Activated B cell treated with CpG ODN at 0.5 μM for 24 hours (primary cell): ENCODE data around the gene YKT6. TPM values are rescaled to one million over a fixed set of nuclear protein-coding genes. Genes with fewer than 3 reads are reported as not detected.

Experiments
- ATAC-seq: fragments of 200-7000 bp; cut with Tn5 transposase; one replicate; pipeline ENCODE4 v1.10.0; 2021; ENCODE audit warnings: low read depth, mild to moderate bottlenecking, moderate library complexity
- CTCF ChIA-PET: fragments of 350-600 bp; sonication (Branson Sonifier 250); formaldehyde crosslinking; loops from one replicate; lab custom pipeline; 2021; ENCODE audit warnings: antibody characterized with exemption; lab: Charles Lee
- POLR2A ChIA-PET: fragments of 350-600 bp; sonication (Branson Sonifier 250); formaldehyde crosslinking; loops from one replicate; lab custom pipeline; 2021; ENCODE audit warnings: antibody characterized with exemption; lab: Charles Lee
- DNase-seq: peaks from one replicate; pipeline ENCODE4 v3.0.0; 2022
- H3K27ac Mint-ChIP-seq: one replicate; pipeline ENCODE4 v1.8.0; 2020; ENCODE audit warnings: mixed read lengths
- H3K27me3 Mint-ChIP-seq: one replicate; pipeline ENCODE4 v1.8.0; 2021; ENCODE audit warnings: mixed read lengths
- H3K36me3 Mint-ChIP-seq: one replicate; pipeline ENCODE4 v1.8.0; 2021; ENCODE audit warnings: low read depth, mixed read lengths
- H3K4me1 Mint-ChIP-seq: one replicate; pipeline ENCODE4 v1.8.0; 2021; ENCODE audit warnings: mixed read lengths
- H3K4me3 Mint-ChIP-seq: one replicate; pipeline ENCODE4 v1.8.0; 2020; ENCODE audit warnings: mild to moderate bottlenecking, mixed read lengths
- H3K9me3 Mint-ChIP-seq: one replicate; pipeline ENCODE4 v1.8.0; 2020; ENCODE audit warnings: mixed read lengths
- intact Hi-C: fragments of 100-400 bp; cut with micrococcal nuclease; formaldehyde crosslinking; loops from one replicate; pipeline ENCODE4 v1.15.1; 2024
- total RNA-seq: library from RNA; stranded (reverse); gene quantifications from 2 replicates; pipeline ENCODE4 v1.2.3, GENCODE V29; 2022
- TF ChIP-seq, protein P1 (sequence below): fragments of 200-600 bp; IDR thresholded peaks from one replicate; pipeline ENCODE4 v1.8.0; 2022; ENCODE audit warnings: antibody characterized with exemption, mild to moderate bottlenecking

Gene YKT6
- total RNA-seq, 1 donor from 2014 or later: 78.2 TPM

DNA sequence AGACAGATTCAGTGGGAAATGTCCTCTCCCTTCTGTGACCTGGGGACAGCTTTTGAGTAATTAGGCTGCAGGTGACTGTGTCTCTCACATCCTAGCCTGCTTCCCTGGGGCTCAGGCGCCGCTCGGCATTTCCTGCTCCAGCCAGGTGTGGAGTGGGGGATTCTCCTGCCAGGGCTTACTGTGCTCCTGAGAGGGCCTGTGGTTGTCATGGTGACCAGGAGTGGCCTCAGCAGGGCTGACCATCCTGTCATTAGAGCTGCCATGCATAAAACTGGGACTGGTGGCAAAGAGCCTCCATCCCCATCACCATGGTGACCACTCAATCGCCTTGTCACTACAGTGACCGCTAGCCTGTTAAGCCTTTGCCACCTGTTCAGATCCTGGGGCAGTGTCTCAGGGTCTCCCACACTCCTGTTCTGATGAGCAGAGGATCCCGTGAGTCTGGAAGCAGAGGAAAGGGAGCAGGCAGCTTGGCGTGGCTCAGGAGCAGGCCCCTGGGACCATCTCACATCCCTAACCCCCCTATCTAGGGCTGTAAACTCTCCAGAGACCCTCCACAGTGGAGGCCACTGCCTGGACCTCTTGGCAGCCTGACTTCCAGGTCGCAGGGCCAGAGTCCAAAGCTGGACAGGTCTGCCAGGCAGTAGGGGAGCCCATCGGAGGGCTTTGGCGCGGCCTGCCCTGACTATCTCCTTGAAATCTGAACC, 11.3 kb upstream of the YKT6 start, which contains the start of gene GCK:
Gene GCK, minus strand, starts transcription at position 154 of the 707 bp plus-strand sequence. CDS start 486 bp downstream, outside the sequence.
- intact Hi-C loops: no loop called here
- H3K4me3 Mint-ChIP-seq: no peak within 1 kb of the TSS
- ChIA-PET CTCF (no interaction called here), POLR2A (no interaction called here)
- no peak for ATAC-seq
- H3K36me3 Mint-ChIP-seq: no peaks in the 10 kb centered on the region
- peaks cover 5% of the 10 kb centered on the region for H3K27me3 Mint-ChIP-seq
- no peak within 1 kb of the TSS for H3K27ac Mint-ChIP-seq
- no peaks in the 10 kb centered on the region for H3K4me1 Mint-ChIP-seq
- no peaks in the 10 kb centered on the region for H3K9me3 Mint-ChIP-seq
- TF ChIP-seq, protein P1, sequence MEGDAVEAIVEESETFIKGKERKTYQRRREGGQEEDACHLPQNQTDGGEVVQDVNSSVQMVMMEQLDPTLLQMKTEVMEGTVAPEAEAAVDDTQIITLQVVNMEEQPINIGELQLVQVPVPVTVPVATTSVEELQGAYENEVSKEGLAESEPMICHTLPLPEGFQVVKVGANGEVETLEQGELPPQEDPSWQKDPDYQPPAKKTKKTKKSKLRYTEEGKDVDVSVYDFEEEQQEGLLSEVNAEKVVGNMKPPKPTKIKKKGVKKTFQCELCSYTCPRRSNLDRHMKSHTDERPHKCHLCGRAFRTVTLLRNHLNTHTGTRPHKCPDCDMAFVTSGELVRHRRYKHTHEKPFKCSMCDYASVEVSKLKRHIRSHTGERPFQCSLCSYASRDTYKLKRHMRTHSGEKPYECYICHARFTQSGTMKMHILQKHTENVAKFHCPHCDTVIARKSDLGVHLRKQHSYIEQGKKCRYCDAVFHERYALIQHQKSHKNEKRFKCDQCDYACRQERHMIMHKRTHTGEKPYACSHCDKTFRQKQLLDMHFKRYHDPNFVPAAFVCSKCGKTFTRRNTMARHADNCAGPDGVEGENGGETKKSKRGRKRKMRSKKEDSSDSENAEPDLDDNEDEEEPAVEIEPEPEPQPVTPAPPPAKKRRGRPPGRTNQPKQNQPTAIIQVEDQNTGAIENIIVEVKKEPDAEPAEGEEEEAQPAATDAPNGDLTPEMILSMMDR: no peak
- DNase-seq: no peak

DNA sequence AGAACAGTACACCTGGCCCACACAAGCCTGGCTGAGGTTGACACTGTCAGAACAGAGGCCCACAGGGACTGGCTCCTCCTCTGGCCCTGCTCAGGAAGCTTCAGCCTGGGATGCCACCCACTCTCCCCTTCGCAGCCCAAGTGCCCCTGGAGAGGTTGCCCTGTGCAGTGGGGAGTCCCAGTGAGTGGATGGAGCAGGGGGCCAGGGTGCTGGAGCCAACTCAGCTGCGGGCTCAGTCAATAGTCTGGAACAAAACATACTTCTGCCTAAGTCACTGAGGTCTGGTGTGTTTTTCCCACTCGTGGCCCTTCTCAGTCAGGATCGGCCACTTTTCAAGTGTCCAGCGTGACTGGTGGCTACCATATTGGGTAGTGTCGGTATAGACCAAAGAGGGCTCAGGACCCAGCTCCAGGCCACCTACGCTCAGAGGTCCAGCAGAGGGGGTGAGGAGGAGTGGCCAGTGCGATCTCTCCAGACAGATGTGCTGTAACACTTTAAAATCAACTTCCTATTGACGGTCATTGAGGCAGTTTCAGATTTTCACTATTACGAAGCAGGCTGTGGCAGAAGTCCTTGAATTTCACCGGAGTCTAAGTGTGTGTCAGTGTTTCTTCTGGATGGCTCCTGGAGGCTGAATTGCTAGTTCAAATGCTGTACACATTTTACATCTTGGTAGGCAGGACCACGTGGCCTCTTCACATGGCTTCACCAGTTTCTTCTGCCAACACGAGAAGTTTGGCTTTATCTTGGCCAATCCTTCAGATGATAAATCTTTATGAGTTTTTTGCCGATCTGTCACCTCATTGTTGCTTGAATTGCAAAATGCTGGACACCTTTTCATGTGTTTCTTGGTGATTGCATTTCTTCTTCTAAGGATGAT, 10.5 kb upstream of the YKT6 start:
- H3K27me3 Mint-ChIP-seq: peaks cover 5% of the 10 kb centered on the region
- no peak overlapping the region for H3K27ac Mint-ChIP-seq
- ChIA-PET POLR2A (no interaction called here), CTCF (no interaction called here)
- no peaks in the 10 kb centered on the region for H3K4me1 Mint-ChIP-seq
- no peaks in the 10 kb centered on the region for H3K9me3 Mint-ChIP-seq
- intact Hi-C loops: no loop called here
- no peak for ATAC-seq
- TF ChIP-seq, protein P1: no peak
- H3K36me3 Mint-ChIP-seq: no peaks in the 10 kb centered on the region
- H3K4me3 Mint-ChIP-seq: no peak overlapping the region
- DNase-seq: no peak

DNA sequence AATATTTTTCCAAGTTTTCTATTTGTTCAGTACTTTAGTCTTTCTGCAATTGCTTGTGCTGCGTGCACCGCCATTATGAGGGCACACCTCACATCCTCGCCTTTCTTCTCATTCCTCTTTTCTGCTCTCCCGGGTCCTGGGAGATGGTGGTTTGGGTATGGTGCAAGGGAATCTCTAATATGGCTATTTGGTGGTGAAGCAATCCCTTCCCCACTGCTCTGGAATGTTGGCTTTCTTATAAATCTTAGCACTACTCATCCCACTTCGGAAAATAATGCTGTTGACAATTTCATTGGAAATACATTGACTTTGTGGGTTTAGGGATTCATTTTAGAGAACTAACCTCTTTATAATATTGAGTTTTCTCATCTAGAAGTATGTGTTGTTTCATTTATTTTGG, 9.6 kb upstream of the YKT6 start:
- POLR2A ChIA-PET: no interaction called here
- no peak overlapping the region for H3K27ac Mint-ChIP-seq
- H3K9me3 Mint-ChIP-seq: no peaks in the 10 kb centered on the region
- intact Hi-C loops: no loop called here
- no peaks in the 10 kb centered on the region for H3K36me3 Mint-ChIP-seq
- no peaks in the 10 kb centered on the region for H3K4me1 Mint-ChIP-seq
- CTCF ChIA-PET: no interaction called here
- ATAC-seq: no peak
- H3K4me3 Mint-ChIP-seq: no peak overlapping the region
- DNase-seq: no peak
- TF ChIP-seq, protein P1: no peak
- H3K27me3 Mint-ChIP-seq: peaks cover 5% of the 10 kb centered on the region

DNA sequence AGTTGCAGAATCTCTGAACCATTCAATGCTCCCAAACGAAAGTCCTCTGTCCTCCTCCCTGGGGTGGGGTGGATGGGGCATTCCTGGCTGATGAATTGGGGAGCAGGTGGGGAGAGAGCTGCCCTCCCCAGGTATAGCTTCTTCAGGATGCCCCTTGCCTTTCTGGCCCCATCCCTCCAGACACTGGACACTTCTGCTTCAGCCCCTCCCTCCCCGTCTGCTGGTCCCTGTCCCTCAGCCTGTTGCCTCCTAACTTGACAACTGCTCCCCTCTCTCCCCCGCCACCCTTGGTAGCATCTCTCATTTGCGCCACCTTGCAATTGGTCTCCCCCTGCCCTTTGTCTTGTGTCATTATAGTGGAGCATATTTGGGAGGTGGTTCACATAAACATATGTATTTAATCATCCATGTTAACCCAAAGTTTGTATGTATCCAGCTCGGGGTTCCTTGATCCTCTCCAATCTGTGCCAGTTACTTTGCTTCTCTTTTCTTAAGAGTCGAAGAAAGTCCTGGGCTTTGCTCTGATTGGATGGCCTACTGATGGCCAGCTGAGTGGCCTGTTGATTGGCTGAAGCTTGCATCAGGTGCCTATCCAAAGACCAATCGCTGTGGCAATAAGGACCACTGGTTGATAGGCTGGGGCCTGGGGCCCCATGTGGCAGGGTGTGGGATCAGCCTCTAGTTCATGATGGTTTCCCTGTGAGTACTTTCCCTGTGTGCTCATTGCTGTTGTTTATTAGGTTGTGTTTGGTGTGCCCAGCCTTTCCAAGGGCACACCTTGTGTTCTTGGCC, 7.6 kb upstream of the YKT6 start:
- ChIA-PET POLR2A (interaction anchor here (0.6 kb wide), 1 partner anchor 123 kb away, joined by 3 read pairs; no protein-coding TSS in a partner anchor), CTCF (interaction anchor here (1.3 kb wide), 1 partner anchor 173 kb away, joined by 4 read pairs; no protein-coding TSS in a partner anchor)
- Mint-ChIP-seq H3K4me1 (peaks cover 4% of the 10 kb centered on the region), H3K27ac (no peak overlapping the region), H3K9me3 (no peaks in the 10 kb centered on the region), H3K4me3 (no peak overlapping the region), H3K27me3 (peaks cover 11% of the 10 kb centered on the region), H3K36me3 (no peaks in the 10 kb centered on the region)
- intact Hi-C loops: no loop called here
- ATAC-seq (peak; percentile 33), DNase-seq (no peak)
- TF ChIP-seq, protein P1: no peak
